Measurements from ENCODE around the gene ZIM2.

Gene ZIM2

GRCh38 chr19:56838909-56839651 is 1.4 kb downstream of the ZIM2 start:
- DNase-seq = no peak

- DNase-seq = no peak
Observed at GRCh38 chr19:56838024-56838908, 2.3 kb downstream of the ZIM2 start.

- no peak for DNase-seq
Observed at GRCh38 chr19:56837492-56838023, 3.0 kb downstream of the ZIM2 start.

- DNase-seq = no peak
Observed at GRCh38 chr19:56837004-56837403, 3.5 kb downstream of the ZIM2 start.

- no peak for DNase-seq
Observed at GRCh38 chr19:56836059-56836458, 4.5 kb downstream of the ZIM2 start.

GRCh38 chr19:56835401-56835800 is 5.1 kb downstream of the ZIM2 start:
- no peak for DNase-seq

GRCh38 chr19:56834564-56835375 is 5.8 kb downstream of the ZIM2 start:
- no peak for DNase-seq

- DNase-seq = no peak
Observed at GRCh38 chr19:56832352-56832928, 8.1 kb downstream of the ZIM2 start.

- no peak for DNase-seq
Observed at GRCh38 chr19:56831255-56831654, 9.3 kb downstream of the ZIM2 start.

GRCh38 chr19:56829596-56829995 is 10.9 kb downstream of the ZIM2 start:
- DNase-seq = no peak

- DNase-seq = no peak
Observed at GRCh38 chr19:56827708-56828107, 12.8 kb downstream of the ZIM2 start.

- DNase-seq = no peak
Observed at GRCh38 chr19:56823956-56824355, 16.6 kb downstream of the ZIM2 start.

- DNase-seq = no peak
Observed at GRCh38 chr19:56823417-56823816, 17.1 kb downstream of the ZIM2 start.

- no peak for DNase-seq
Observed at GRCh38 chr19:56822755-56823154, 17.8 kb downstream of the ZIM2 start.

GRCh38 chr19:56821675-56822074 is 18.9 kb downstream of the ZIM2 start:
- DNase-seq = no peak

- DNase-seq = no peak
Observed at GRCh38 chr19:56821209-56821608, 19.3 kb downstream of the ZIM2 start.

- DNase-seq = no peak
Observed at GRCh38 chr19:56819166-56819565, 21.4 kb downstream of the ZIM2 start.

GRCh38 chr19:56814656-56815055 is 25.9 kb downstream of the ZIM2 start:
- DNase-seq = no peak

- no peak for DNase-seq
Observed at GRCh38 chr19:56813531-56813930, 27.0 kb downstream of the ZIM2 start.

GRCh38 chr19:56811480-56811879 is 29.0 kb downstream of the ZIM2 start:
- no peak for DNase-seq

- no peak for DNase-seq
Observed at GRCh38 chr19:56810260-56810659, 30.3 kb downstream of the ZIM2 start.

GRCh38 chr19:56808717-56809392 is 31.7 kb downstream of the ZIM2 start:
- no peak for DNase-seq

Data from NCI-H446 treated with DMSO at 0.1 percent for 48 hours (cell line).